Erythroblast (primary cell): ENCODE data around the gene ZC3H12A.
A peak's percentile ranks its signal among the peaks of the same experiment; 100 is the strongest.

Source experiments
- DNase-seq, 2 experiments: peaks; one replicate each; lab custom pipeline; 2025; lab: John Stamatoyannopoulos, UW
- GATA1 ChIP-seq: IDR thresholded peaks from 2 replicates; pipeline ENCODE4 v1.6.1; 2011; ENCODE audit warnings: low read depth, mild to moderate bottlenecking, control low read depth, low read length, moderate library complexity
- POLR2A ChIP-seq: IDR thresholded peaks from 2 replicates; pipeline ENCODE4 v1.6.1; 2011; ENCODE audit warnings: mild to moderate bottlenecking, low read length

The ZC3H12A gene

DNA sequence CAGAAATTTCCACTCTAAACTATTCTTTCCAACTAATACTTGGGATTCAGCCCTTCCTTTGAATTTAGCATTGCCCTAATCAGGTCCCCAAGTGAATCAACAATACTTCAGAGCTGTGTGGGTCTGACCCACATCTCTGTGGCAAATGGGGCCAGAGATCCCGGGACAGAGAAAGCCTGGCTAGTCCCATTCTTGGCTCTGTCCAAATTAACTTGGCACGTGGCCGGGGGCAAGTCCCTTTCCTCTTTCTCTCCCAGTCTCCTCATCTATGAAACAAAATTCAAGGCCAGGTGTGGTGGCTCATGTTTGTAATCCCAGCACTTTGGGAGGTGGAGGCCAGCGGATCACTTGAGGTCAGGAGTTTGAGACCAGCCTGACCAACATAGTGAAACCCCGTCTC is 6.3 kb upstream of the ZC3H12A start:
- DNase-seq = no peak
- TF ChIP-seq POLR2A = no peak
- TF ChIP-seq GATA1 = no peak

DNA sequence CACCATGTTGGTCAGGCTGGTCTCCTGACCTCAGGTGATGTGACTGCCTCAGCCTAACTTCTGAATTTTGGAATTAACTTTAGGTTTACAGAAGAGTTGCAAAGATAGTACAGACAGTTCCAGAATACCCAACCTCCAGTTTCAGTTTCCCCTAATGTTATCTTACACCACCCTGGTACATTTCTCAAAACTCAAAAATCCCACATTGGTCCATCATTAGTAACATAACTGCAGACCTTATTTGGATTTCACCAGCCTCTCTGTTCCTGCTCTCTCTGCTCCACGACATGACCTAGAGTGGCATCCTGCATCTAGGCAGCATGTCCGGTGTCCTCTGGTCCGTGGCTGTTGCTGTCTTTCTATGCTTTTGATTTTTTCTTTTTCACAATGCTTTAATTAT is 5.0 kb upstream of the ZC3H12A start:
- TF ChIP-seq POLR2A = no peak
- DNase-seq = no peak

GRCh38 chr1:37471345-37472231 is 2.8 kb upstream of the ZC3H12A start:
- DNase-seq = peak in 1 of 2 experiments; percentile 43
- TF ChIP-seq POLR2A (peak; percentile 22), GATA1 (no peak)

- TF ChIP-seq POLR2A = no peak
- no peak for TF ChIP-seq GATA1
- no peak for DNase-seq
Observed at GRCh38 chr1:37472281-37472680, 2.1 kb upstream of the ZC3H12A start.

GRCh38 chr1:37472994-37473393 is 1.4 kb upstream of the ZC3H12A start:
- no peak for TF ChIP-seq GATA1
- TF ChIP-seq POLR2A = no peak
- no peak for DNase-seq

GRCh38 chr1:37473431-37474045 is 842 bp upstream of the ZC3H12A start:
- peak; percentile 47 to 63 for DNase-seq
- no peak for TF ChIP-seq GATA1
- TF ChIP-seq POLR2A = no peak

- DNase-seq = peak in 1 of 2 experiments; percentile 80
- no peak for TF ChIP-seq GATA1
- TF ChIP-seq POLR2A = no peak
Observed at GRCh38 chr1:37474697-37475379, 458 bp downstream of the ZC3H12A start.

- DNase-seq = peak; percentile 31 to 50
- TF ChIP-seq GATA1 (no peak), POLR2A (no peak)
Observed at GRCh38 chr1:37475380-37476086, 1.2 kb downstream of the ZC3H12A start.

GRCh38 chr1:37476087-37476452 is 1.7 kb downstream of the ZC3H12A start:
- no peak for DNase-seq
- TF ChIP-seq POLR2A = no peak
- no peak for TF ChIP-seq GATA1

GRCh38 chr1:37476460-37477197 is 2.2 kb downstream of the ZC3H12A start:
- peak in 1 of 2 experiments; percentile 47 for DNase-seq

DNA sequence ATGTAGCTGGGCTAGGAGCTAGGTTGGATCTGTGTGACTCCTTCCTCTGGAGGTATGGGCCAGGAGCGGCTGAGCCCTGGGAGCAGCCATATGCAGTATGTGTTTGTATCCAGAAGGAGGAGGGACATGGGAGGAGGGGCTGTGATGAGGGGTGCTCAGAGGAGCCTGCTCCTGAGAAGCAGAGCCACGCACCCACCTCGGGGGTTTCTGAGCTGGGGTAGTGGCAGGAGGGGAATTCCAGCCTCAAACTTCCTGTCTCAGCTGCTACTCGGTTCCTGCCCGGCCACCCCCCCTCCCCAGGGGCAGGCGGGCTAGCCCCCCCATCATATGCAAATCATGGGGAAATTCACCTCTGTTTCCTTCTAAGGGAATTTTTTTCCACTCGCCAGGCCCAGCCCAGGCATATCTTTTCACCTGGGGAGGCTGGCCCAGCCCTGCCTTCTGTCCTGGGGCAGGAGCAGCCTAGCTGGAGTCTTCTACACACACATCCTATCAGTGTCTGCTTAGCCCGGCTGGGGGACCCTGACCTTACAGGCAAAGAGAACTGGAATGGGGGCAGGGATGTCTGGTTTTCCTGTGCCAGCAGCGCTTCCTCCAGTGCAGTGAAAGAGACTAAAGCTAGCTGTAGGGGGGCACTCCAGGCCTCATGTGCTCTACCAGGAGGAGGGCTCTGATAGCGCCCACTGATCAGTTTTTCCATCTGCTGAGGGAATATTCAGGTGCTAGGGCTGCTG is 3.0 kb downstream of the ZC3H12A start:
- TF ChIP-seq POLR2A (peak; percentile 31), GATA1 (no peak)
- DNase-seq = peak in 1 of 2 experiments; percentile 47

More at GRCh38 chr1:37476460-37477197, 2.2 kb downstream of the ZC3H12A start:
- no peak for TF ChIP-seq GATA1
- no peak for TF ChIP-seq POLR2A

GRCh38 chr1:37477946-37478345 is 3.6 kb downstream of the ZC3H12A start:
- no peak for TF ChIP-seq GATA1
- no peak for TF ChIP-seq POLR2A
- no peak for DNase-seq
